ENCODE data around the gene XRN2.

GRCh38 chr20:21344961-21345360, 41.8 kb downstream of the XRN2 start:
- TF ChIP-seq POLR2A (IDR thresholded peaks at IDR 0.05) (no peak), CTCF (IDR thresholded peaks at IDR 0.05) (no peak), EP300 (IDR thresholded peaks at IDR 0.05) (no peak)

Data from gastroesophageal sphincter (tissue), 3 donors.